HEK293 (cell line): ENCODE measurements around the gene ZDHHC17.

Experiments used
- BCL11A ChIP-seq: fragments of 450-650 bp; formaldehyde crosslinking; IDR thresholded peaks from 2 replicates; pipeline ENCODE4 v1.5.1; 2016; ENCODE audit warnings: low read depth, missing biosample characterization, missing genetic modification characterization
- CTCF ChIP-seq: fragments of 450-650 bp; formaldehyde crosslinking; IDR thresholded peaks from 2 replicates; pipeline ENCODE4 v1.5.1; 2016; ENCODE audit warnings: missing biosample characterization, missing genetic modification characterization
- HOXC10 ChIP-seq: sonication (generic); formaldehyde crosslinking; IDR thresholded peaks from 2 replicates; pipeline ENCODE4 v1.8.1; 2023; ENCODE audit warnings: mild to moderate bottlenecking, missing genetic modification reagents
- HOXD13 ChIP-seq: sonication (generic); formaldehyde crosslinking; IDR thresholded peaks from 2 replicates; pipeline ENCODE4 v1.8.0; 2022; ENCODE audit warnings: missing genetic modification reagents, borderline replicate concordance
- IKZF3 ChIP-seq: fragments of 450-650 bp; IDR thresholded peaks from 2 replicates; pipeline ENCODE4 v1.5.0; 2018; ENCODE audit warnings: missing biosample characterization, mild to moderate bottlenecking, missing genetic modification characterization, moderate library complexity
- KLF7 ChIP-seq: fragments of 450-650 bp; formaldehyde crosslinking; IDR thresholded peaks from 2 replicates; pipeline ENCODE4 v1.5.1; 2016; ENCODE audit warnings: missing biosample characterization, missing genetic modification characterization, borderline replicate concordance
- OVOL3 ChIP-seq: fragments of 450-650 bp; formaldehyde crosslinking; IDR thresholded peaks from 2 replicates; pipeline ENCODE4 v1.5.1; 2016; ENCODE audit warnings: missing biosample characterization, missing genetic modification characterization
- SETDB1 ChIP-seq: IDR thresholded peaks from one replicate; pipeline ENCODE4 v1.6.1; 2017; ENCODE audit warnings: mild to moderate bottlenecking, low read length, moderate library complexity, mixed read lengths; ENCODE audit not compliant: insufficient read length
- TCF7L2 ChIP-seq: IDR thresholded peaks from 2 replicates; pipeline ENCODE4 v1.6.1; 2011; ENCODE audit warnings: low read depth, mild to moderate bottlenecking, inconsistent platforms, low read length, moderate library complexity, borderline replicate concordance
- WT1 ChIP-seq: fragments of 450-650 bp; formaldehyde crosslinking; IDR thresholded peaks from 2 replicates; pipeline ENCODE4 v1.5.1; 2016; ENCODE audit warnings: missing biosample characterization, missing genetic modification characterization
- YY1 ChIP-seq: fragments of 450-650 bp; formaldehyde crosslinking; IDR thresholded peaks from 2 replicates; pipeline ENCODE4 v1.5.1; 2018; ENCODE audit warnings: missing biosample characterization, missing genetic modification characterization
- ZBTB8A ChIP-seq: fragments of 450-650 bp; formaldehyde crosslinking; IDR thresholded peaks from 2 replicates; pipeline ENCODE4 v1.5.1; 2016; ENCODE audit warnings: missing biosample characterization, missing genetic modification characterization
- ZNF112 ChIP-seq: fragments of 450-650 bp; formaldehyde crosslinking; IDR thresholded peaks from 2 replicates; pipeline ENCODE4 v1.5.0; 2017; ENCODE audit warnings: missing biosample characterization, missing genetic modification characterization
- ZNF175 ChIP-seq: fragments of 450-650 bp; formaldehyde crosslinking; IDR thresholded peaks from 2 replicates; pipeline ENCODE4 v1.5.1; 2016; ENCODE audit warnings: missing biosample characterization, missing genetic modification characterization
- ZNF24 ChIP-seq: fragments of 450-650 bp; formaldehyde crosslinking; IDR thresholded peaks from 2 replicates; pipeline ENCODE4 v1.5.1; 2016; ENCODE audit warnings: missing biosample characterization, missing genetic modification characterization
- ZNF266 ChIP-seq: fragments of 450-650 bp; formaldehyde crosslinking; IDR thresholded peaks from 2 replicates; pipeline ENCODE4 v1.5.1; 2016; ENCODE audit warnings: missing biosample characterization, missing genetic modification characterization, low read depth
- ZNF335 ChIP-seq: fragments of 450-650 bp; formaldehyde crosslinking; conservative IDR thresholded peaks from 2 replicates; pipeline ENCODE4 v1.5.1; 2016; ENCODE audit warnings: missing biosample characterization, missing genetic modification characterization
- ZNF510 ChIP-seq: fragments of 450-650 bp; formaldehyde crosslinking; IDR thresholded peaks from 2 replicates; pipeline ENCODE4 v1.5.1; 2018; ENCODE audit warnings: mild to moderate bottlenecking, missing genetic modification characterization, missing biosample characterization; ENCODE audit not compliant: insufficient replicate concordance
- ZNF558 ChIP-seq: fragments of 450-650 bp; formaldehyde crosslinking; IDR thresholded peaks from 2 replicates; pipeline ENCODE4 v1.5.1; 2016; ENCODE audit warnings: missing biosample characterization, missing genetic modification characterization
- ZNF623 ChIP-seq: fragments of 450-650 bp; formaldehyde crosslinking; IDR thresholded peaks from 2 replicates; pipeline ENCODE4 v1.5.1; 2016; ENCODE audit warnings: missing biosample characterization, missing genetic modification characterization
- ZNF624 ChIP-seq: fragments of 450-650 bp; formaldehyde crosslinking; IDR thresholded peaks from 2 replicates; pipeline ENCODE4 v1.5.1; 2017; ENCODE audit warnings: missing biosample characterization, missing genetic modification characterization
- ZNF677 ChIP-seq: fragments of 450-650 bp; IDR thresholded peaks from 2 replicates; pipeline ENCODE4 v1.5.0; 2018; ENCODE audit warnings: missing biosample characterization, mild to moderate bottlenecking, missing genetic modification characterization, moderate library complexity
- ZNF704 ChIP-seq: fragments of 450-650 bp; formaldehyde crosslinking; IDR thresholded peaks from 2 replicates; pipeline ENCODE4 v1.5.1; 2016; ENCODE audit warnings: missing biosample characterization, missing genetic modification characterization
- ZSCAN18 ChIP-seq: fragments of 450-650 bp; formaldehyde crosslinking; IDR thresholded peaks from 2 replicates; pipeline ENCODE4 v1.5.1; 2016; ENCODE audit warnings: missing biosample characterization, missing genetic modification characterization
- ZSCAN23 ChIP-seq: fragments of 450-650 bp; formaldehyde crosslinking; IDR thresholded peaks from 2 replicates; pipeline ENCODE4 v1.5.1; 2016; ENCODE audit warnings: missing biosample characterization, missing genetic modification characterization
- ZXDB ChIP-seq: fragments of 450-650 bp; formaldehyde crosslinking; IDR thresholded peaks from 2 replicates; pipeline ENCODE4 v1.5.1; 2016; ENCODE audit warnings: missing biosample characterization, missing genetic modification characterization
- TF ChIP-seq, protein P1 (sequence below): fragments of 450-650 bp; IDR thresholded peaks from 2 replicates; pipeline ENCODE4 v1.5.1; 2018; ENCODE audit warnings: missing biosample characterization, missing genetic modification characterization
- TF ChIP-seq, protein P2 (sequence below): fragments of 450-650 bp; formaldehyde crosslinking; IDR thresholded peaks from 2 replicates; pipeline ENCODE4 v1.5.1; 2016; ENCODE audit warnings: missing biosample characterization, missing genetic modification characterization
- TF ChIP-seq, protein P3 (sequence below): fragments of 450-650 bp; formaldehyde crosslinking; IDR thresholded peaks from 2 replicates; pipeline ENCODE4 v1.5.1; 2016; ENCODE audit warnings: missing biosample characterization, missing genetic modification characterization
- TF ChIP-seq, protein P4 (sequence below): fragments of 450-650 bp; formaldehyde crosslinking; IDR thresholded peaks from 2 replicates; pipeline ENCODE4 v1.5.1; 2016; ENCODE audit warnings: missing biosample characterization, missing genetic modification characterization

Gene ZDHHC17

DNA sequence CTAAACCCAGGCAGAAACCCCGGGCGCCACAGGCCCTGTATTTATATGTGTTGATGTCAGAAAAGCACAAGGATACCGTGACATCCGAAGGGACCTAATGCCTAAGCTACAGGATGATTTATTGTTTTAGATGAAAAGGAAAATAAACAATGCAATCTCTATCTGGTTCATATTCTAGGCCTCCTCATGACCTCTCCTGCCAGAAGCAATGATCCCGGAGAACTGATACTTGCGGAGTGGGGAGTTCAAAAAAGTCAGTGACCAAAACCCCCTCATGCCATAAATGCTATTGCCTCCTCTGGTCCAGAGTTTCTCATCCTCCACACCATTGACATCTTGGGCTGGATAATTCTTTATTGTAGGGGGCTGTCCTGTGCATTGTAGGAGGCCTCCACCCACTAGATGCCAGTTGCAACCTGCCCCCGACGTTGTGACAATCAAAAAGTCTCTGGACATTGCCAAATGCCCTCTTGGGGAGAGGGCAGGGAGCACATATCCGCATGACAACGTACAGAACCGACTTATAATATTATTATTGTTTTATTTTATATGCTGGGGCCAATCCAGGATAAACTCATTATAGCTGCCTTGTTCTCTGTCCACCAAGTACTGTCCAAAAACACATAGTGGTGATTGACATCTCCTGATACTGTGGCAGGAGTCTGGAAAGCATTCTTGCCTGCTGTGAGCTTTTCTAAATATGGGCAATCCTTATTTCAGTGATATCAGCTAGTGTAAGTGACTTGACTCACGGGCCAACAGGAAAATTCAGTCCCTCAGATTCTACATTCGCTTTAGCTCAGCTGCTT, 116.0 kb downstream of the ZDHHC17 start (continued):
- TF ChIP-seq, protein P1, sequence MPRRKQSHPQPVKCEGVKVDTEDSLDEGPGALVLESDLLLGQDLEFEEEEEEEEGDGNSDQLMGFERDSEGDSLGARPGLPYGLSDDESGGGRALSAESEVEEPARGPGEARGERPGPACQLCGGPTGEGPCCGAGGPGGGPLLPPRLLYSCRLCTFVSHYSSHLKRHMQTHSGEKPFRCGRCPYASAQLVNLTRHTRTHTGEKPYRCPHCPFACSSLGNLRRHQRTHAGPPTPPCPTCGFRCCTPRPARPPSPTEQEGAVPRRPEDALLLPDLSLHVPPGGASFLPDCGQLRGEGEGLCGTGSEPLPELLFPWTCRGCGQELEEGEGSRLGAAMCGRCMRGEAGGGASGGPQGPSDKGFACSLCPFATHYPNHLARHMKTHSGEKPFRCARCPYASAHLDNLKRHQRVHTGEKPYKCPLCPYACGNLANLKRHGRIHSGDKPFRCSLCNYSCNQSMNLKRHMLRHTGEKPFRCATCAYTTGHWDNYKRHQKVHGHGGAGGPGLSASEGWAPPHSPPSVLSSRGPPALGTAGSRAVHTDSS = no peak
- no peak for TF ChIP-seq ZNF112
- no peak for TF ChIP-seq ZNF266 (tag by site-specific recombination)
- no peak for TF ChIP-seq SETDB1
- peak; percentile 70 for TF ChIP-seq WT1 (tag by site-specific recombination)
- no peak for TF ChIP-seq HOXC10 (CRISPR knock-in tag)
- TF ChIP-seq ZNF623 = no peak
- TF ChIP-seq ZNF624 = no peak
- TF ChIP-seq BCL11A (tag by site-specific recombination) = peak; percentile 40; the same call in 1 of the 2 replicates
- no peak for TF ChIP-seq ZSCAN23 (tag by site-specific recombination)
- TF ChIP-seq ZNF704 = no peak
- TF ChIP-seq, protein P2, sequence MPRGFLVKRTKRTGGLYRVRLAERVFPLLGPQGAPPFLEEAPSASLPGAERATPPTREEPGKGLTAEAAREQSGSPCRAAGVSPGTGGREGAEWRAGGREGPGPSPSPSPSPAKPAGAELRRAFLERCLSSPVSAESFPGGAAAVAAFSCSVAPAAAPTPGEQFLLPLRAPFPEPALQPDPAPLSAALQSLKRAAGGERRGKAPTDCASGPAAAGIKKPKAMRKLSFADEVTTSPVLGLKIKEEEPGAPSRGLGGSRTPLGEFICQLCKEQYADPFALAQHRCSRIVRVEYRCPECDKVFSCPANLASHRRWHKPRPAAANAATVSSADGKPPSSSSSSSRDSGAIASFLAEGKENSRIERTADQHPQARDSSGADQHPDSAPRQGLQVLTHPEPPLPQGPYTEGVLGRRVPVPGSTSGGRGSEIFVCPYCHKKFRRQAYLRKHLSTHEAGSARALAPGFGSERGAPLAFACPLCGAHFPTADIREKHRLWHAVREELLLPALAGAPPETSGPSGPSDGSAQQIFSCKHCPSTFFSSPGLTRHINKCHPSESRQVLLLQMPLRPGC = no peak
- no peak; the same call in 1 of the 2 replicates for TF ChIP-seq IKZF3 (tag by site-specific recombination)
- TF ChIP-seq YY1 (tag by site-specific recombination) = no peak
- TF ChIP-seq ZXDB = peak; percentile 83; the same call in 1 of the 2 replicates
- no peak for TF ChIP-seq HOXD13 (CRISPR knock-in tag)
- no peak for TF ChIP-seq ZNF677 (tag by site-specific recombination)
- TF ChIP-seq, protein P3, sequence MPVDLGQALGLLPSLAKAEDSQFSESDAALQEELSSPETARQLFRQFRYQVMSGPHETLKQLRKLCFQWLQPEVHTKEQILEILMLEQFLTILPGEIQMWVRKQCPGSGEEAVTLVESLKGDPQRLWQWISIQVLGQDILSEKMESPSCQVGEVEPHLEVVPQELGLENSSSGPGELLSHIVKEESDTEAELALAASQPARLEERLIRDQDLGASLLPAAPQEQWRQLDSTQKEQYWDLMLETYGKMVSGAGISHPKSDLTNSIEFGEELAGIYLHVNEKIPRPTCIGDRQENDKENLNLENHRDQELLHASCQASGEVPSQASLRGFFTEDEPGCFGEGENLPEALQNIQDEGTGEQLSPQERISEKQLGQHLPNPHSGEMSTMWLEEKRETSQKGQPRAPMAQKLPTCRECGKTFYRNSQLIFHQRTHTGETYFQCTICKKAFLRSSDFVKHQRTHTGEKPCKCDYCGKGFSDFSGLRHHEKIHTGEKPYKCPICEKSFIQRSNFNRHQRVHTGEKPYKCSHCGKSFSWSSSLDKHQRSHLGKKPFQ (tag by site-specific recombination) = no peak
- TF ChIP-seq ZNF558 (tag by site-specific recombination) = no peak
- TF ChIP-seq KLF7 (tag by site-specific recombination) = no peak
- TF ChIP-seq, protein P4, sequence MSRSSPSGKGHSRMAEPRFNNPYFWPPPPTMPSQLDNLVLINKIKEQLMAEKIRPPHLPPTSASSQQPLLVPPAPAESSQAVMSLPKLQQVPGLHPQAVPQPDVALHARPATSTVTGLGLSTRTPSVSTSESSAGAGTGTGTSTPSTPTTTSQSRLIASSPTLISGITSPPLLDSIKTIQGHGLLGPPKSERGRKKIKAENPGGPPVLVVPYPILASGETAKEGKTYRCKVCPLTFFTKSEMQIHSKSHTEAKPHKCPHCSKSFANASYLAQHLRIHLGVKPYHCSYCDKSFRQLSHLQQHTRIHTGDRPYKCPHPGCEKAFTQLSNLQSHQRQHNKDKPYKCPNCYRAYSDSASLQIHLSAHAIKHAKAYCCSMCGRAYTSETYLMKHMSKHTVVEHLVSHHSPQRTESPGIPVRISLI = no peak
- TF ChIP-seq ZBTB8A (tag by site-specific recombination) = no peak
- no peak for TF ChIP-seq OVOL3 (tag by site-specific recombination)
- peak; percentile 68 for TF ChIP-seq ZNF335 (tag by site-specific recombination)
- TF ChIP-seq ZNF175 (tag by site-specific recombination) = no peak
- no peak for TF ChIP-seq CTCF
- TF ChIP-seq ZNF24 (tag by site-specific recombination) = 0 out of 2 replicates have a peak, but pooled peaks have one; percentile 7
- no peak for TF ChIP-seq ZSCAN18 (tag by site-specific recombination)
- no peak for TF ChIP-seq ZNF510 (tag by site-specific recombination)
- 0 out of 2 replicates have a peak, but pooled peaks have one; percentile 6 for TF ChIP-seq TCF7L2
